HG02759 (cell line): ENCODE measurements around the gene GMDS.

Experiments
- ATAC-seq: cut with Tn5 transposase; IDR thresholded peaks from one replicate; pipeline ENCODE4 v1.9.1; 2021; ENCODE audit warnings: mild to moderate bottlenecking, moderate library complexity; ENCODE audit not compliant: unreplicated experiment

GMDS gene

DNA sequence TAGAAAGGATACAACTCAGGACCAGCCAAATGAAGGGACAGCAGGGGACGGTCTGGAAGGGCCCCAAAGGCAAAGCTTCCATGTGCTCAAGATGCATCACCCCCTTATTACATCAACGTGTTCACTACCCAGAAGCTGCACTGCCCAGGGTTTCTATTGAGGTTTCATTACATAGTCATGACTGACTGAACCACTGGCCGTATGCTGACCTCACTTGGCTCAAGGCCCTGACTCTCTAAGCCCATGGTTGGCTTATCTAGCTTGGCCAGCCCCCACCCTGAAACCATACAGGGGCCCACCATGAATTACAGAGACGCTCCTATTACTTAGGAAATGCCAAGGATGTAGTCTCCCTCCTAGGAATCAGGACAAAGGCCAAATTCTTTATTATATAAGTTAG, 456.3 kb downstream of the GMDS start:
- no peak for ATAC-seq

DNA sequence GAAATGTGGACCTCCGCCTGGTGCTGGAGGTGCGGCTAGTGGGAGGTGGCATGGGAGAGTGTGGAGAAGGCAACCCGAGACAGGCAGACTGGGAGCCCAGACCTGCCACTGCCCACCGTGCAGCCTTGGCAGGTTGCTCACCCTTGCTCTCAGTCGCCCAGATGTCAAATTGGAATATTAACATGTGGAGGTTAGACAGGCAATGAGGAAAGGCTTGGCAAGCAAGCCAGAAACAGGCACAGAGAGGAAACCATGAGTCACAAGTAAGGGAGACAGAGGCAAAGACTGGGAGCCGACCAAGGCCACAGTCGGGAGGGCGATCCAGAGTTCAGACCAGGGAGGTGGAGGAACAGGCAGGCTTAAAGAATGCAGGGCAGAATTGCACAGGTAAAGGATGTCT, 457.5 kb downstream of the GMDS start:
- no peak for ATAC-seq

GRCh38 chr6:1786455-1787453, 458.7 kb downstream of the GMDS start:
- ATAC-seq = peak; percentile 93

GRCh38 chr6:1784422-1784884, 461.0 kb downstream of the GMDS start:
- ATAC-seq = no peak

GRCh38 chr6:1781817-1782184, 463.6 kb downstream of the GMDS start:
- no peak for ATAC-seq

GRCh38 chr6:1781152-1781816, 464.1 kb downstream of the GMDS start:
- no peak for ATAC-seq

DNA sequence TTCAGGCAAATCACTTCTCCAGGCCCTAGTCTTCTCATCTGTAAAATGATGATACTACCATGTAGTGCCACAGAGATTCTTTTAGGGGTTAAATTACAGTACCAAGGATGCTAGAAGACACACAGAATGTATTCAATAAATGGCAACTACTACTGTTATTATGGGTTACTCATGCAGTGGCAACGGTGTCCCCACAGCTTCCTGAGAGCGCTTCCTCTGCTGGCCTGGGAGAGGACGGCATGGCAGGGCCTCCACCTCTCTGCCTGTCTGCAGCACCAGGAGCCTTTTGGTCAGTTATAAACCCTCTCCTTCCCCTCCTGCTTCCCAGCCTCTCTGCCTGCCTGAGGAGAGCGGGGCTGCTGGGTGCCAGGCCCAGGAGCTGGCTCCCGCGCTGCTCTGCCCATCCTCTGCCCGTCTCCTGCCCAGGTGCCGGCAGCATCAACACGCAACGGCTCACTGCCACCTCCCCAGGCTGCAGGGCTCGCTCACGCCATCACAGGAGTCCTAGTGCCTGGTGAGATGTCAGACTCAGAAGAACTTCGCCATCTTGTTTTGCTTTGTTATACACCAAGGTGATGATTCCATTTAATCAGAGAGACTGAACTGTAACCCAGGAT, 465.0 kb downstream of the GMDS start:
- ATAC-seq = no peak

GRCh38 chr6:1778686-1779235, 466.6 kb downstream of the GMDS start:
- no peak for ATAC-seq

GRCh38 chr6:1777921-1778685, 467.3 kb downstream of the GMDS start:
- ATAC-seq = no peak

GRCh38 chr6:1775441-1775840, 470.0 kb downstream of the GMDS start:
- no peak for ATAC-seq

DNA sequence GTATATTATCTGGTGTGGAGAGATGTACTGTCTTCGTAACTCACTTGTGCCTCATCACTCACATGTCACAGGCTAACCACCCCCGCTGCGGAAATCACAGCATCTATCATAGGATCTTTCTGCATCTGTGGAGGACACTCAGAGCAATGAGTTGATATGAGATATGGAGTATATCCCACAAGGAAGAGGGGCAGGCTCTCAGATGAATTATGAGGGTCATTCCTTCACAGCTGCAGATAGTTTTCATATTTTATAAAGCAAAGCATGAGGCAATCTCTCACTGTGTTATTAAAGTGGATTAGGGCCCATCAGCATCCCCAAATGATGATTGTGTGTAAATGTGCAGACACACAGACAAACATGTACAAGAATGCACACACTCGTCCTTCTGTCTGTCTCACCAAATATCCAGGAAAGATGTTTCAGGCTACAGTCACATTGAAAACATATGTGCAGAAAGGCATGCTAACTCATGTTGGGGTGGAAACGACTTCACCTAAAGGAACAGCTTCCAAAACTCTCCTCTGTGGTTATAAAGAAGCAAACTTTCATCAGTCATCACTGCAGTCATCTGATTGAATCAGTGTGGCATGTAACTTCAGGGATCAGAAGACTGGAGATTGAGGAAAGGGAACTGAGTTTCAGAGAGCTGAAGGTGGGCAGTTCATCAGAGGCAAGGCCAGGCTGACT, 471.0 kb downstream of the GMDS start:
- ATAC-seq = no peak

DNA sequence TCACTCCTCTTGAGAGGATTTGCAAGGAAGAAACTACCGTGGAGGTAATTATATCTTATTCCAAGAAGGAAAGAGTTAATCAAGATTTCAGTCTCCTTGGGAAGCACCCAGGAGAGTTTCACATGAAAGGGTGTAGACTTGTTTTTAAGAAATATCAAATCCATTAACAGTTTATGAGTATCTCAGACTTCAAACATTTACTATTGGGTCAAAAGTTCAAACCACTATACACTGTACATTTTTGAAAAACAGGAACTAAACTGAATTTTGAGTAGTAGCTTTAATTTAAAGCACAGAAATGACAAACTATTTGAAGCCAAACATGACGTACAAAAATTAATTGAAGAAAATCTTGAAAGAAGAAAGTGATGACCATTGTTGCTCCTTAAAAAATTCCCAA, 471.7 kb downstream of the GMDS start:
- ATAC-seq = no peak

DNA sequence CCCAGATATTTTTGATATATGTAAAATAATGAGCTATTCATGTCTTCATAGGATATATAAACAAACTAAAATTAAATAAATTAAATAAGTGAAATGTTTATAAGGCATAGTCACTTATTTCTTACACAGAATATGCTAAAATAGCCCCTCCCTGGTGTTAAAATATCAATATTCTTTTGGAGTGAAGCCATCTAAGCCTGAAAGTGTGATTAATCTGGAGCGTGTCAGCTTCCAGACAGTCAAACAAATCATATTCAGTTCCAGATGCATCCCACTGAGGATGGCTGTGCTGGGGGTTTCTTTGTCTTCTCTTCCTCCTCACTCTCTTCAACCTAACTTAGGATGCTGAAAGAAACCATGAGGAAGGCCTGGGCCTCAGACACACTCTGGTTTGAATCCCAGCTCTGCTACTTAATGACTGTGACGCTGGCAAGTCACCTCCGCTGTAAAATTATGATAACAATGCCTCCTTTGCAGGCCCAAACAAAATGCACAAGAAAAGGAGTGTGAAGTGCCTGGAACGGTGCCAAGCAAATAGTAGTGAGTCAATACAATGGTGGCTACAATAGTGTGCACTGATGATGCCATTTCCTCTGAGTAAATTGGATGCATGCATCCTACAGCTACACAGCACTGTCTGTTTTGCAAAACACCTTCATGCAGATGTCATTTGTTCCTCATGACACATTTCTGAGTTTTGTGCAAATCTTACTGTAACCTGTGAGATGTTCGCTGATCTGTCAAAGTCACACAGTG, 474.3 kb downstream of the GMDS start:
- no peak for ATAC-seq

DNA sequence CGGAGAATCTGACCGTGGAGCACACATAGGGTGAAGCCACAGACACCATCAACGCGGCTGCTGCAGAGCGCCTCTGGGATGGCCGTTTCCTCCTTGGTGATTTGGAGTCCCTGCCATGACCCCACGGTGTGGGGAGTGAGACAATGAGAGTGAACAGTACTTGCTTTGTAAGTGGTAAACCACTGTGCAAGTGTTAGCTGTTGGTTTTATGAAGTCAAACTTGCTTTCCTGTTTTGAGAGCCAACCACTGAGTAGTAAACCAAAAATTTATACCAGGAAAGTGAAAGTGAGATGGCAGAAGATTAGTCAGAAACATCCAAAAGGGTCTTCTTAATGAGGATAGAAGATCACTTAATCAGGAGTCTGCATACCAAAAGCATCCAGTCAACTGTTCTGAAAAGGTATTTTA, 475.0 kb downstream of the GMDS start:
- ATAC-seq = peak; percentile 70

GRCh38 chr6:1767481-1768246, 477.7 kb downstream of the GMDS start:
- ATAC-seq = no peak

- ATAC-seq = no peak
Measured at GRCh38 chr6:1766654-1767053, 478.8 kb downstream of the GMDS start.

DNA sequence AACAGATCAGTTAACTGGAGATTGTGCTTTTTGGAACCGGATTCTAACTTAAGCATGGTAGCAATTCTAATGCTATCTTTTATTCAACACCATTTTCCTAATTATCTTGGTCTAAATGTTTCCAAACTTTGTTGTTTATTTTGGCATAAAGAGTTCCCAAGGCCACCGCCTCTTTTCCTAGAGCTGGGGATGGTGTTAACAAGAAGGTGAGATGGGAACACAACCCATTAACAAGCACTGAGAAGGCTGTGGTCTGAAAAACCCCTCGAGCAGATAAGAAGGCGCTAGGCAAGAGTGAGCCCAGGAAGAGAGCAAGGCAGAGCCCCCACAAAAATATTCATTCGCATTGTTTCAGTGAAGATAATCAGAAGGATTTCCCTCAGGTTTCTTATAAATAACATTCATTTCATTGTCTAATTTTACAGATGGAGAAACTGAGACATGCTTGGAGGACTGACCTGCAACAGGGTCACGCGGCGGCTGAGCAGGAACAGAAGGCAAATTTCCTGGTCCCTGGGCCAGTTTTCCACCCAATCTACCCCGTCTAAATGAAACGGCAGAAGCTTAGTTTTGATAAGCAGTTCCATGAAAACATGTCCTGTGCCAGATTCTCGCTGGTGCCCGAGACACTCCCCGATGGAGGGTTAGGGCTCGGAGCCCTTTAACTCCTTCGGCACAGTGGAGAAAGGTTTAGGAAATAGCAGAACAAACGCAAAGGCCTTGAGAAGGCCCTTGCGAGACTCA, 480.1 kb downstream of the GMDS start:
- no peak for ATAC-seq
